ENCODE data around the gene E2F2.

- no peak for TF ChIP-seq CTCF (conservative IDR thresholded peaks at IDR 0.05)
- TF ChIP-seq ZFX (IDR thresholded peaks at IDR 0.05) = no peak
These were observed 70.0 kb downstream of the E2F2 start for GRCh38 chr1:23461050-23461449.
